Nephron (organoid): ENCODE results near the gene GALNTL6.

Experiments
- H3K27ac Mint-ChIP-seq, 3 experiments: 2 replicates each; pipeline ENCODE4 v1.8.0; 2020; ENCODE audit warnings: mixed read lengths in 3 of 3, mild to moderate bottlenecking in 2 of 3, moderate library complexity in 1 of 3
- H3K27me3 Mint-ChIP-seq: 2 replicates; pipeline ENCODE4 v1.8.0; 2021; ENCODE audit warnings: low read depth, mild to moderate bottlenecking, moderate library complexity, mixed read lengths
- H3K36me3 Mint-ChIP-seq: 2 replicates; pipeline ENCODE4 v1.8.0; 2020; ENCODE audit warnings: low read depth, mixed read lengths
- H3K4me1 Mint-ChIP-seq: 2 replicates; pipeline ENCODE4 v1.8.0; 2020; ENCODE audit warnings: mixed read lengths
- H3K4me3 Mint-ChIP-seq, 3 experiments: 2 replicates each; pipeline ENCODE4 v1.8.0; 2020; ENCODE audit warnings: mild to moderate bottlenecking in 3 of 3, mixed read lengths in 3 of 3, moderate library complexity in 2 of 3
- H3K9me3 Mint-ChIP-seq: 2 replicates; pipeline ENCODE4 v1.8.0; 2020; ENCODE audit warnings: mixed read lengths
- CTCF ChIP-seq, 3 experiments: fragments of 200-600 bp; sonication (generic); IDR thresholded peaks; one replicate each; pipeline ENCODE4 v1.5.0; 2021; ENCODE audit warnings: antibody characterized with exemption in 3 of 3; ENCODE audit not compliant: unreplicated experiment in 3 of 3

Gene GALNTL6

DNA sequence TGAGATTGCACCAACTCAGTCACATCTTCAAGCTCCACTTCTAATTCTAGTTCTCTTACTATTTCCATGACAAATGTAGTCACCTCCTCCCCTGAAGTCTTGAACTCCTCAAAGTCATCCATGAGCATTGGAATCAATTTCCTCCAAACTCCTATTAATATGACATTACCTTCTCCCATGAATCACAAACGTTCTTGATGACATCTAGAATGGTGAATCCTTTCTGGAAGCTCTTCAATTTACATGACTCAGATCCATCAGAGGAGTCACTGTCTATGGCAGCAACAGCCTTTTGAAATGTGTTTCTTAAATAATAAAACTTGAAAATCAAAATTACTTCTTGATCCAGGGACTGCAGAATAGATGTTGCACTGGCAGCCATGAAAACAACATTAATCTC lies 34.5 kb downstream of the GALNTL6 start:
- no peaks in the 10 kb centered on the region for H3K9me3 Mint-ChIP-seq
- H3K27me3 Mint-ChIP-seq: no peaks in the 10 kb centered on the region
- no peaks in the 10 kb centered on the region for H3K4me1 Mint-ChIP-seq
- no peak overlapping the region for H3K4me3 Mint-ChIP-seq
- H3K36me3 Mint-ChIP-seq: no peaks in the 10 kb centered on the region
- TF ChIP-seq CTCF (IDR thresholded peaks at IDR 0.05; ENCODE audit: unreplicated experiment in 3 of 3): no peak
- H3K27ac Mint-ChIP-seq: no peak overlapping the region

DNA sequence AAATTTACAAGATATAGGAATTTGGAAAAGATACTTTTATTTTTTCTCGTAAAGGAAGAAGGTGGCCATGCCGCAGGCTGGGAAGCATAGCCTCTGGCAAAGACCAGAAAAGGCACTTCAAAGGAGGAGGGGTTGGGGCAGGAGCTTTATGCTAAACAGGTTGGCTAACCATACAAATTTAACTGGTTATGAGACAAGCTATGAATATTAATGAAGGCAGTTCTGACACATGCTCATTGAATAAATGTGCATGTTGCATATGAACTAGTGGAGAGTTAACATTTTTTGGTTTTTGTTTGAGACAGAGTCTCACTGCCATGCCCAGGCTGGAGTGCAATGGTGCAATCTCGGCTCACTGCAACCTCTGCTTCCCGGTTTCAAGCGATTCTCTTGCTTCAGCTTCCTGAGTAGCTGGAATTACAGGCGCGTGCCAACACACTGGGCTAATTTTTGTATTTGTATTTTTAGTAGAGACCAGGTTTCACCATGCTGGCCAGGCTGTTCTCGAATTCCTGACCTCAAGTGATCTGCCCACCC lies 36.5 kb downstream of the GALNTL6 start:
- Mint-ChIP-seq H3K9me3 (no peaks in the 10 kb centered on the region), H3K27me3 (no peaks in the 10 kb centered on the region), H3K36me3 (no peaks in the 10 kb centered on the region), H3K4me1 (no peaks in the 10 kb centered on the region), H3K27ac (no peak overlapping the region), H3K4me3 (no peak overlapping the region)
- no peak for TF ChIP-seq CTCF (IDR thresholded peaks at IDR 0.05; ENCODE audit: unreplicated experiment in 3 of 3)

GRCh38 chr4:171851295-171851694 lies 38.1 kb downstream of the GALNTL6 start:
- no peaks in the 10 kb centered on the region for H3K9me3 Mint-ChIP-seq
- H3K36me3 Mint-ChIP-seq: no peaks in the 10 kb centered on the region
- no peaks in the 10 kb centered on the region for H3K4me1 Mint-ChIP-seq
- H3K27ac Mint-ChIP-seq: no peak overlapping the region
- H3K27me3 Mint-ChIP-seq: no peaks in the 10 kb centered on the region
- no peak for TF ChIP-seq CTCF (IDR thresholded peaks at IDR 0.05; ENCODE audit: unreplicated experiment in 3 of 3)
- H3K4me3 Mint-ChIP-seq: no peak overlapping the region

- no peaks in the 10 kb centered on the region for H3K9me3 Mint-ChIP-seq
- no peak overlapping the region for H3K27ac Mint-ChIP-seq
- H3K27me3 Mint-ChIP-seq: no peaks in the 10 kb centered on the region
- no peaks in the 10 kb centered on the region for H3K36me3 Mint-ChIP-seq
- no peak overlapping the region for H3K4me3 Mint-ChIP-seq
- TF ChIP-seq CTCF (IDR thresholded peaks at IDR 0.05; ENCODE audit: unreplicated experiment in 3 of 3): no peak
- no peaks in the 10 kb centered on the region for H3K4me1 Mint-ChIP-seq
These were observed 44.3 kb downstream of the GALNTL6 start for GRCh38 chr4:171857302-171858012.

DNA sequence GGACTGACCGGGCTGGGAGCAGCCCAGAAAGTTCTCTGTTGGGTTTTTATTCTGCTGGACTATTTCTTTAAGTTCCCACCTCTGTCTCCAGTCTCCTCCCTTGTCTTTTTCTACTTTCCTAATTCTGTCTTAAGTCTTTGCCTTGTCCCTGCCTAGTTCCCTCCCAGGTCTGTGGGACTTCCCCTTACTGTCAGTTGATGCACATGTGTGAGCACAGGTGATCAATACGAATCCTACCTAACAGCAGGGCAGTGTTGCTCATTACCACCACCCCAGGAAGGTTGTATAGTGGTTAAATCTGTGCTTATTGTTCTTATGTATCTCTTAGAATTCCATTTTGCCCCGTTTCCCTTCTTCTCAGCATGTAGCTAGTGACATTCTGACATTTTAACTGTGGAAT lies 62.1 kb downstream of the GALNTL6 start:
- H3K27ac Mint-ChIP-seq: no peak overlapping the region
- no peaks in the 10 kb centered on the region for H3K9me3 Mint-ChIP-seq
- H3K4me3 Mint-ChIP-seq: no peak overlapping the region
- H3K27me3 Mint-ChIP-seq: no peaks in the 10 kb centered on the region
- TF ChIP-seq CTCF (IDR thresholded peaks at IDR 0.05; ENCODE audit: unreplicated experiment in 3 of 3): no peak
- H3K36me3 Mint-ChIP-seq: no peaks in the 10 kb centered on the region
- no peaks in the 10 kb centered on the region for H3K4me1 Mint-ChIP-seq

GRCh38 chr4:171876636-171877035 lies 63.4 kb downstream of the GALNTL6 start:
- no peaks in the 10 kb centered on the region for H3K9me3 Mint-ChIP-seq
- no peak overlapping the region for H3K27ac Mint-ChIP-seq
- TF ChIP-seq CTCF (IDR thresholded peaks at IDR 0.05; ENCODE audit: unreplicated experiment in 3 of 3): no peak
- H3K27me3 Mint-ChIP-seq: no peaks in the 10 kb centered on the region
- H3K4me3 Mint-ChIP-seq: no peak overlapping the region
- no peaks in the 10 kb centered on the region for H3K4me1 Mint-ChIP-seq
- no peaks in the 10 kb centered on the region for H3K36me3 Mint-ChIP-seq
